HUES64 (cell line): ENCODE data around the gene TNFAIP8.

Source experiments
- H3K27ac ChIP-seq: 2 replicates; pipeline ENCODE4 v1.7.0; 2013; ENCODE audit warnings: low read depth, low read length, inconsistent platforms
- H3K27me3 ChIP-seq: 2 replicates; pipeline ENCODE4 v1.6.1; 2013; ENCODE audit warnings: mild to moderate bottlenecking, low read length; ENCODE audit not compliant: insufficient read depth
- H3K36me3 ChIP-seq: 2 replicates; pipeline ENCODE4 v1.6.1; 2013; ENCODE audit warnings: mild to moderate bottlenecking, low read length; ENCODE audit not compliant: insufficient read depth
- H3K4me1 ChIP-seq: 2 replicates; pipeline ENCODE4 v1.6.1; 2013; ENCODE audit warnings: mild to moderate bottlenecking, low read length, moderate library complexity; ENCODE audit not compliant: insufficient read depth
- H3K4me3 ChIP-seq: 2 replicates; pipeline ENCODE4 v1.5.1; 2013; ENCODE audit warnings: mild to moderate bottlenecking, low read length, moderate library complexity
- H3K9ac ChIP-seq: 2 replicates; pipeline ENCODE4 v1.6.1; 2013; ENCODE audit warnings: mild to moderate bottlenecking, low read depth, low read length
- H3K9me3 ChIP-seq: 2 replicates; pipeline ENCODE4 v1.6.1; 2013; ENCODE audit warnings: low read depth, low read length; ENCODE audit not compliant: insufficient read depth
- WGBS: fragments of 150-250, 120-280 bp; methylation state at CpG from one replicate; pipeline ENCODE4 v1.1.7; 2013; ENCODE audit warnings: missing lambda C conversion rate; 5-methylcytosine and 5-hydroxymethylcytosine counted together

TNFAIP8 gene

GRCh38 chr5:119373449-119373858 is 17.6 kb downstream of the TNFAIP8 start:
- Histone ChIP-seq H3K36me3 (no peaks in the 10 kb centered on the region), H3K4me1 (peaks cover 16% of the 10 kb centered on the region), H3K9ac (no peak overlapping the region), H3K4me3 (no peak overlapping the region), H3K27ac (no peak overlapping the region), H3K9me3 (no peaks in the 10 kb centered on the region), H3K27me3 (no peaks in the 10 kb centered on the region)
- WGBS = 87% methylated on average over 4 of the region's 4 CpGs

DNA sequence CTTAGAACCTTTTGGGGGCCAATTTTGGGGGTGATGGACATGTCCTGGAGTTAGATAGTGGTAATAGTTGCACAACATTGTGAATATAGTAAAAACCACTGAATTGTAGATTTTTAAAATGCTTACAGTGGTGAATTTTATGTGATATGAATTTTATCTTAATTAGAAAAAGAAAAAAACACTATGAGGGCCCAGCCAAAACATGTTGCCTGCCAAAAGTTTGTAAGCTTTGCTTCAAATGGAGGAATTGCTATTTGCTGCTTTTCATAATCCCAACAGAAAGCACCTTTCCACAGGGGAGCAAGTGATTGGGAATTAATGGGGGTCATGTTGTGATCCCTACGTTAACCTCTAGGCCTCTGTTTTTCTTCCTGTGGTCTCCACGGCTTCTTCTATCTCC is 19.1 kb downstream of the TNFAIP8 start:
- Histone ChIP-seq H3K9me3 (no peaks in the 10 kb centered on the region), H3K36me3 (no peaks in the 10 kb centered on the region), H3K4me1 (peaks cover 10% of the 10 kb centered on the region), H3K27ac (no peak overlapping the region), H3K4me3 (no peak overlapping the region), H3K27me3 (no peaks in the 10 kb centered on the region), H3K9ac (no peak overlapping the region)
- WGBS = 88% methylated on average over 2 of the region's 2 CpGs

DNA sequence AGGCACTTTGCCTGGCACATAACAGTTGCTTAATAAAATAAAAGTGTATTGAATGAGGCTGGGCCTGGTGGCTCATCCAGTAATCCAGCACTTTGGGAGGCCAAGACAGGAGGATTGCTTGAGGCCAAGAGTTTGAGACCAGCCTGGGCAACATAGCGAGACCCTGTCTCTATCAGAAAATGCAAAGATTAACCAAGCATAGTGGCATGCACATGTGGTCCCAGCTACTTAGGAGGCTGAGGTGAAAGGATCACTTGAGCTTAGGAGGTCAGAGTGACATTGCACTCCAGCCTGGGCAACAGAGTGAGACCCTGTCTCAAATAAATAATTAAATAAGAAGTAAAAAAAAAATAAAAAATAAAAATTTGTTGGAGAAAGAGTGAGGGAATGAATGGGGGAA is 21.2 kb downstream of the TNFAIP8 start:
- Histone ChIP-seq H3K4me3 (no peak overlapping the region), H3K27ac (no peak overlapping the region), H3K36me3 (no peaks in the 10 kb centered on the region), H3K27me3 (no peaks in the 10 kb centered on the region), H3K9me3 (no peaks in the 10 kb centered on the region), H3K9ac (no peak overlapping the region), H3K4me1 (peaks cover 6% of the 10 kb centered on the region; the same call in 1 of the 2 replicates)
- WGBS = 100% methylated on average over 1 of the region's 1 CpG

DNA sequence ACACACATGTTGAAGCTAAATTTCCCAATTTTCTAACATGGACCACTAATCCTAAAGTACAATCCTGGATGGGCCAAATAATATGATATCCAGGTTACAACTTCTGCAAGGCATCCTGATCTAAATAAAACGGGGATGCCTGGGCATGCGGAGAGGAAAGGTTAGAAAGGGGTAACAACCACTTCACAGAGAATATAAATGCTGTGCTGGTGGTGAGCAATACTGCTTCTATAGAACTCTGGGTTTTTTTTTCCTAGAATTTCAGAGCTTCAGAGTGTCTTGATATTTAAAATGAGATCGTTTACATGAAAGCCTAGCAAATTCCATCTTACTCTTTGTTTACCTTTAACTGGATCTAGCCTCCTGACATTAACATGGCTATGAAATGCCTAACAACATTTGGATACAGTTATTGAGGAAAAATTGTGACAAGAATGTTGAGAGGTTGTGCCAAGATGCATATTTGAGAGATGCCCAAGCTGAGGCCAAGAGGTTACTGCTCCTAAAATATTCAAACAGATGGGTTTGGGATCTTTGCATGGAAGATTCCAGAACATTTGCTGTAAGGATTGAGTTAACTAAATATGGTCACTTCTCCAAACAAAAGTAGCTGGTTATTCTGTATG is 22.4 kb downstream of the TNFAIP8 start:
- H3K27ac ChIP-seq = no peak overlapping the region
- no peak overlapping the region for H3K9ac ChIP-seq
- no peak overlapping the region for H3K4me3 ChIP-seq
- H3K36me3 ChIP-seq = no peaks in the 10 kb centered on the region
- peaks cover 6% of the 10 kb centered on the region; the same call in 1 of the 2 replicates for H3K4me1 ChIP-seq
- WGBS = 88% methylated on average over 2 of the region's 3 CpGs
- no peaks in the 10 kb centered on the region for H3K27me3 ChIP-seq
- H3K9me3 ChIP-seq = no peaks in the 10 kb centered on the region

DNA sequence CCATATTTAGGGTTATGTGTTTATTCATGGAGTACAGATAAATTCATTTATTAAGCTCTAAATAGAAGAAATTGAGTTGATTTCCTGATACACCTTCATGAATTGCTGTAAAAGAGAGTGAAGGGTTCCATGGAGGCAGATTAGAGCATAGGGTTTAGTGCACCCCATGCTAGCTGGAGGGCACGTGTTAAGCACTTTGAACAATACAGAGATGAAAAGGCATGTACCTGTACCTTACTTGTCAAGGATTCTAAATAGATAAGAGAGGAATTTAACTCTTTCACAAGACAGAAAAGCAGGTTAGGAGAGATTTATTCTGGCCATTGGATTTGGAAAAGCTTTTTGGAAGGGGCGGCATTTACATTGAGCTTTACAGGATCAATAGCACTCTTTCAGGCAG is 23.3 kb downstream of the TNFAIP8 start:
- Histone ChIP-seq H3K36me3 (no peaks in the 10 kb centered on the region), H3K27ac (no peak overlapping the region), H3K9me3 (no peaks in the 10 kb centered on the region), H3K9ac (no peak overlapping the region), H3K27me3 (no peaks in the 10 kb centered on the region), H3K4me3 (no peak overlapping the region), H3K4me1 (peaks cover 6% of the 10 kb centered on the region; the same call in 1 of the 2 replicates)
- WGBS = 90% methylated on average over 2 of the region's 2 CpGs

DNA sequence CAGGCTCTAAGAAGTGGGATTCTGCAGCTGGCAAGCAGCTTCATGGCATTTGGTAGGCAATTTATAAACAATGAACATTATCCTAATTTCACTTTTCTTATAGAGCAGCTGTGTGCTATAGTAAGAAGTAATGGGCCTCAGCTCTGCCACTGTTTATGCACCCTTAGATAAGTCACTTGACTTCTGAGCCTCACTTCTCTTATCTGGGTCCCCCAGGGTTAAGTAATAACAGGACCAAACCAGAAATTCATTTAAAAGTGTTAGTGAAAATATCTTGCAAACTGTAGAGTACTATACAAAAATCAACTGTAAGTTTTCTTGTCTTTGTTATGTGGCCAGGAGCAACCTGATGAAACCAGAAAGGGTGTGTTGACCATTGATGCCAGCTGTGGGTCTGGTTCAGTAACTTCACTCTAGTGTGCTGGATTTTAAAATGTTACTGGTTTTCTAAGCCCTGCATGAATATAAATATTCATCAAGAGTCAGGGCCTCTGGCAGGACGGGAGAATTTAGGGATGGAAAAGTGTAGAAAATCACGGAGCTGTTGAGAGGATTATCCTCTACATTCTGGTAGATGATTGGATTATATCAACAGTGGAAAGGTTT is 24.2 kb downstream of the TNFAIP8 start:
- no peak overlapping the region for H3K27ac ChIP-seq
- WGBS = 100% methylated on average over 2 of the region's 2 CpGs
- H3K9ac ChIP-seq = no peak overlapping the region
- H3K9me3 ChIP-seq = no peaks in the 10 kb centered on the region
- peaks cover 6% of the 10 kb centered on the region; the same call in 1 of the 2 replicates for H3K4me1 ChIP-seq
- H3K27me3 ChIP-seq = no peaks in the 10 kb centered on the region
- H3K36me3 ChIP-seq = no peaks in the 10 kb centered on the region
- H3K4me3 ChIP-seq = no peak overlapping the region

GRCh38 chr5:119382169-119382568 is 26.4 kb downstream of the TNFAIP8 start:
- no peaks in the 10 kb centered on the region for H3K27me3 ChIP-seq
- H3K9ac ChIP-seq = no peak overlapping the region
- H3K4me1 ChIP-seq = peaks cover 12% of the 10 kb centered on the region; the same call in 1 of the 2 replicates
- no peaks in the 10 kb centered on the region for H3K36me3 ChIP-seq
- H3K9me3 ChIP-seq = no peaks in the 10 kb centered on the region
- no peak overlapping the region for H3K27ac ChIP-seq
- H3K4me3 ChIP-seq = no peak overlapping the region
- 100% methylated on average over 1 of the region's 3 CpGs for WGBS

GRCh38 chr5:119383008-119383407 is 27.2 kb downstream of the TNFAIP8 start:
- H3K27me3 ChIP-seq = no peaks in the 10 kb centered on the region
- no peaks in the 10 kb centered on the region for H3K36me3 ChIP-seq
- no peaks in the 10 kb centered on the region for H3K9me3 ChIP-seq
- WGBS = 80% methylated on average over 1 of the region's 1 CpG
- H3K4me3 ChIP-seq = no peak overlapping the region
- peaks cover 7% of the 10 kb centered on the region; the same call in 1 of the 2 replicates for H3K4me1 ChIP-seq
- H3K9ac ChIP-seq = no peak overlapping the region
- no peak overlapping the region for H3K27ac ChIP-seq

- H3K36me3 ChIP-seq = no peaks in the 10 kb centered on the region
- H3K27ac ChIP-seq = no peak overlapping the region
- H3K9me3 ChIP-seq = no peaks in the 10 kb centered on the region
- peaks cover 16% of the 10 kb centered on the region for H3K4me1 ChIP-seq
- no peak overlapping the region for H3K4me3 ChIP-seq
- H3K9ac ChIP-seq = no peak overlapping the region
- WGBS = 70% methylated on average over 3 of the region's 3 CpGs
- H3K27me3 ChIP-seq = no peaks in the 10 kb centered on the region
Measured at GRCh38 chr5:119385136-119385535, 29.3 kb downstream of the TNFAIP8 start.

DNA sequence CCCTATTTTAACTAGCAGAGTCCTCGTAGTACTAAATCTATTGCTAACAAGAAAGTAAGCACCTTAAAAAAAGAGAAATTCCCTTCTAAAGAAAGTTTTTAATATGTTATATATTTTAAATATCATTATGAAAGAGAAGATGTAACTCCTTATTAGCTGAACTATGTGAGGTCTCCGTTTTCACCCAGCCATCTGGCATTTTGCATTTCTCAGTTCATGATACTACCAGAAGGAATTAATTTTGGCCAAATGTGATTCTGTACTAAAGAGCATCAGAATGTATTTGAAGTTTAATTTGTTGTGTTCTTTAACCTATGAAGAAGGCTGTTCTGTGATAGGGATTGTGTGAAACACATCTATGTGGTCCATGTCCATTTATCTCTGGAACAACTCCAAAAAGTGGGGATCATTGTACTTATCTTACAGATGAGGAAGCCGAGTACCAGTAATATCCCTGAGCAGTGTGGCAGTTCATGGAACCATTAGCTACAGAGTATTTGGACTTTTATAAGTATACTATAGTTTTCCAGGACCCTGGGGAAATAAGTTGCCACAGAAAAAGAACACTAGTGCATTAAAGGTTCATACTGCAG is 29.8 kb downstream of the TNFAIP8 start:
- H3K4me3 ChIP-seq = no peak overlapping the region
- no peak overlapping the region for H3K9ac ChIP-seq
- H3K27me3 ChIP-seq = no peaks in the 10 kb centered on the region
- no peaks in the 10 kb centered on the region for H3K36me3 ChIP-seq
- no peaks in the 10 kb centered on the region for H3K9me3 ChIP-seq
- WGBS = 97% methylated on average over 3 of the region's 3 CpGs
- no peak overlapping the region for H3K27ac ChIP-seq
- peaks cover 16% of the 10 kb centered on the region for H3K4me1 ChIP-seq

- Histone ChIP-seq H3K4me3 (no peak overlapping the region), H3K36me3 (no peaks in the 10 kb centered on the region), H3K4me1 (peaks cover 16% of the 10 kb centered on the region), H3K27ac (no peak overlapping the region), H3K9ac (no peak overlapping the region), H3K9me3 (no peaks in the 10 kb centered on the region), H3K27me3 (no peaks in the 10 kb centered on the region)
- 82% methylated on average over 6 of the region's 6 CpGs for WGBS
Measured at GRCh38 chr5:119386596-119387344, 31.0 kb downstream of the TNFAIP8 start.
